ENCODE measurements around the gene DUS1L.

DNA sequence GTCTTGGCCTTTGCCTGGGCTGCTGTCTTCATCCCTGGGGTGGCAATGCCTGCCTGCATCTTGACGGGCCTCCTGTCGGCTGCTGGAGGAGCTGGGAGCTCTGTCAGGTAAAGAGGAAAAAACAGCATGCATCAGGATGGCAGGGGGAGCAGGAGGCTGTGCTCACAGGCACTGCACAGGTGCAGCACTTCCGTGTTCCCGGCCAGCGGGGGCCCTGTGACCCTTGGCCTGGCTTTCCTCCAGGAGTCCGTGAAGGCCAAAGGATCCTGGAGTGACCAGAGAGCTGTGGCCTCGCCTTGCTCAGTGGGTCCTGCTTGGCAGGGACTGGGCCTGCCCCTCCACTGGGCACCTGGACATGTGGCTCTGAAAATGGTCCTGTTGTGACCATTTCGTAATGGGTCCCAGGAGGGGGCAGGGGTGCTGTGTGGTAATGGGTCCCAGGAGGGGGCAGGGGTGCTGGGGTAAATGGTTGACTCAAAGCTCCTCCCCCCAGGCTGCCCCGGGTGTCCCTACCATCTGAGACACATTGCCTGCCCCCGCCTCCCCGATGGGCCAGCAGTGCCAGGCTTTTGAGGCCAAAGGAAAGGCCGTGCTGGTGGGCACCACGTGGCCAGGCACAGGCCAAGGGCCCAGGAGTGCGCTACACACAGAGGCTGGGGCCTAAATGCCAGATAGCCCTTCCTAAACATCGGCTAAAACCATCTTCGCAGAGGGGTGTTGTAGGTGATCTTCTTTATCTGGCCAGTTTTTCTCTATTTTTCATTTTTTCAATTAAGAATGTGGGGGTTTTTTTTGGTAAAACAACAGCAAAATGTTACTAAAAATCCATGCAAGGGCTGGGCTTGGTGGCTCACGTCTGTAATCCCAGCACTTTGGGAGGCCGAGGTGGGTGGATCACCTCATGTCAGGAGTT lies 36.4 kb upstream of the DUS1L start:
- TF ChIP-seq, protein P1, sequence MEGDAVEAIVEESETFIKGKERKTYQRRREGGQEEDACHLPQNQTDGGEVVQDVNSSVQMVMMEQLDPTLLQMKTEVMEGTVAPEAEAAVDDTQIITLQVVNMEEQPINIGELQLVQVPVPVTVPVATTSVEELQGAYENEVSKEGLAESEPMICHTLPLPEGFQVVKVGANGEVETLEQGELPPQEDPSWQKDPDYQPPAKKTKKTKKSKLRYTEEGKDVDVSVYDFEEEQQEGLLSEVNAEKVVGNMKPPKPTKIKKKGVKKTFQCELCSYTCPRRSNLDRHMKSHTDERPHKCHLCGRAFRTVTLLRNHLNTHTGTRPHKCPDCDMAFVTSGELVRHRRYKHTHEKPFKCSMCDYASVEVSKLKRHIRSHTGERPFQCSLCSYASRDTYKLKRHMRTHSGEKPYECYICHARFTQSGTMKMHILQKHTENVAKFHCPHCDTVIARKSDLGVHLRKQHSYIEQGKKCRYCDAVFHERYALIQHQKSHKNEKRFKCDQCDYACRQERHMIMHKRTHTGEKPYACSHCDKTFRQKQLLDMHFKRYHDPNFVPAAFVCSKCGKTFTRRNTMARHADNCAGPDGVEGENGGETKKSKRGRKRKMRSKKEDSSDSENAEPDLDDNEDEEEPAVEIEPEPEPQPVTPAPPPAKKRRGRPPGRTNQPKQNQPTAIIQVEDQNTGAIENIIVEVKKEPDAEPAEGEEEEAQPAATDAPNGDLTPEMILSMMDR (IDR thresholded peaks at IDR 0.05; ENCODE audit: low read depth, low read length) = no peak
- TF ChIP-seq MAX (IDR thresholded peaks at IDR 0.05; ENCODE audit: low read depth, low read length) (peak; percentile 85), POLR2A (IDR thresholded peaks at IDR 0.05; ENCODE audit: extremely low read depth, insufficient read length) (no peak)
